Neutrophil (primary cell): ENCODE measurements around the gene HOXC10.

Experiments used
- H3K27ac ChIP-seq: fragments of 200-600 bp; sonication (generic); 2 replicates; pipeline ENCODE4 v1.5.1; 2016; ENCODE audit warnings: mild to moderate bottlenecking, moderate library complexity
- H3K27me3 ChIP-seq: fragments of 200-600 bp; sonication (generic); 2 replicates; pipeline ENCODE4 v1.6.0; 2016; ENCODE audit warnings: mild to moderate bottlenecking
- H3K36me3 ChIP-seq: fragments of 200-600 bp; sonication (generic); 2 replicates; pipeline ENCODE4 v1.5.1; 2017
- H3K4me1 ChIP-seq, 2 experiments: fragments of 200-600 bp in 1 of 2; sonication (generic) in 1 of 2; 1 replicate in 1 of 2; 2 replicates in 1 of 2; pipeline versions ENCODE4 v1.5.1 to v1.6.1; 2013 to 2016; ENCODE audit warnings: low read depth in 1 of 2, low read length in 1 of 2, mild to moderate bottlenecking in 1 of 2, moderate library complexity in 1 of 2; ENCODE audit not compliant: control insufficient read depth in 1 of 2, insufficient read depth in 1 of 2
- H3K4me3 ChIP-seq, 2 experiments: fragments of 200-600 bp in 1 of 2; sonication (generic) in 1 of 2; 1 replicate in 1 of 2; 2 replicates in 1 of 2; pipeline ENCODE4 v1.5.1; 2013 to 2016; ENCODE audit warnings: low read depth in 1 of 2, low read length in 1 of 2, mild to moderate bottlenecking in 1 of 2, moderate library complexity in 1 of 2
- H3K9me3 ChIP-seq: fragments of 200-600 bp; sonication (generic); 2 replicates; pipeline ENCODE4 v1.5.1; 2016
- CTCF ChIP-seq: fragments of 200-600 bp; sonication (generic); IDR thresholded peaks from 2 replicates; pipeline ENCODE4 v1.5.1; 2016; ENCODE audit warnings: antibody characterized with exemption

Gene HOXC10

GRCh38 chr12:54010053-54010971, 25.4 kb downstream of the HOXC10 start:
- Histone ChIP-seq H3K4me3 (no peak overlapping the region), H3K4me1 (peaks cover 21 to 29% of the 10 kb centered on the region in 2 experiments), H3K27me3 (peaks cover 100% of the 10 kb centered on the region), H3K27ac (no peak overlapping the region), H3K36me3 (no peaks in the 10 kb centered on the region), H3K9me3 (no peaks in the 10 kb centered on the region)
- TF ChIP-seq CTCF = no peak

- Histone ChIP-seq H3K4me1 (peaks cover 20 to 27% of the 10 kb centered on the region in 2 experiments), H3K27me3 (peaks cover 100% of the 10 kb centered on the region), H3K36me3 (no peaks in the 10 kb centered on the region), H3K9me3 (no peaks in the 10 kb centered on the region), H3K27ac (no peak overlapping the region), H3K4me3 (no peak overlapping the region)
- no peak for TF ChIP-seq CTCF
Measured at GRCh38 chr12:54010972-54011664, 26.2 kb downstream of the HOXC10 start.

DNA sequence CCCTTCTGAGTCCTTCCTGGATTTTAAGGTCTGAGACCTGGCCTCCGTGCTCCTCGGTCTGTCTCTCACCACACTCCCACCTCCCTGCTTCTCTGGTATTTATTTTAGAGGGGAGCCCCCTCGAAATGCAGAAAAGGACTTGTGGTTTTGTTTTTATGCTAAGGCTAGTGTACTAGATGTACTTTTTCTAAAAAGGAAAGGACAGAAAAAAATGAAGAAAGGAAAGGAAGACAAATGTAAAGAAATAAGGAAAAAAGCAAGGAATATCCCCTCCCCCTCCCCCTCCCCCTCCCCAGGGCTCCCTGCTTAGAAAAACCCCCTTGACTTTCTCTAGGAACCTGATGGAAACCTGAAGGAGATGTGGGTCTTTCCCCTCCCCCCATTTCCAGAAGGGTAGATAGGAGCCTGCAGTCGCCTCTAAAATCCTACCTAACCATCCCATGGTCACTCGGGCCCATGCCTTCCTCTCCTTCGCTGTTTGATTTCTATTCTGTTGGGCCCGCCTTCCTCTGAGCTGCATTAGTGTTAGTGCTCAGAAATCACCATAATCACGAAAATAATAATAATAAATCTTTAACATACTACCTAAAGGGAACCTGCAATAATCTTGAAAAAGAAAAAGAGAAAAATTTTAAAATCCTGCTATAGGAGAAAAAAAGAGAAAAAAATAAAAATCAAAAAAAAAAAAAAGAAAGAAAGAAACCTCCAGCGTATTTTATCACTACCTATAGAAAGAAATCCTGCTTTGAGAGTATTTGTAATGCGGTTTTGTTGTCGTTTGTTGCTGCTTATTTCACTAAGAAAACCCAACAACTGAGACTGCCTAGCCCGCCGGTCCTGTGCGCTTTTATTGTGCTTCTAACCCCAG, 27.0 kb downstream of the HOXC10 start:
- no peak for TF ChIP-seq CTCF
- H3K36me3 ChIP-seq = no peaks in the 10 kb centered on the region
- H3K27me3 ChIP-seq = peaks cover 100% of the 10 kb centered on the region
- H3K4me3 ChIP-seq = no peak overlapping the region
- H3K27ac ChIP-seq = no peak overlapping the region
- peaks cover 13 to 19% of the 10 kb centered on the region in 2 experiments for H3K4me1 ChIP-seq
- no peaks in the 10 kb centered on the region for H3K9me3 ChIP-seq

DNA sequence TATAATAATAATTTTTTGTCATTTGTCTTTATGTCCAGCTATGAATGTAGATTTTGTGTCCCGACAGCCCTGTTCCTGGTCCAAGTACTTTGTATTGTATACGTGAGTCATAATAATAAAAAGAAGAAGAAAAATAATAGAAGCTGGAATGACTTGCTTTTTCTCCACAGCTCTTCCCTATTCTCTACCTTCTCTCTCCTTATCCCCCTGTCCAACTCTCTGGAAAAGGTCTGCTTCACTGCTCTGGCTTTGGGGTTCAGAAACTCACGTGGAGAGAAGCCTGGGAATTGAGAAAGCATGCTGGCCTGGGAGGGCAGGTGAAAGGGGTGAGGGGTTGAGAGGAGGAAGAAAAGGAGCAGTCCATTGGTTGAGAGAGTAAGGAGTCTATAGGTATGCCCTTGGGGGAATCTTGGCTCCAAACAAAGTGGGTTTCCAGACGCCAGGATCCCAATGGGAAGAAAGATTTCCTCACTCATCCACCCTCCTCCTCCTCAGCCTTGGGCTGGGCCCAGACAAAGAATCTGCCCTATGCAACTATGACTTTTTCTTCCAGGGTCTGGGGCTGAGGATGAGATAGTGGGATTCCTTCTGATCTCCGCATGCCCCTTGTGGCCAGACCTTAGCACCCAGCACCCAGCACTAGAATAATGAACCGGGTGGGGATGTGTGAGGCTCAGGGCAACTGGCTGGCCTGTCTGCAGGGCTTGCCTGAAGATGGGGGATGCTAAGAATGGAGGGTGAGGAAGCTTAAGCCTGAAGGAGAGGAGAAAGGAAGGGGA, 27.9 kb downstream of the HOXC10 start:
- Histone ChIP-seq H3K4me3 (no peak overlapping the region), H3K27me3 (peaks cover 100% of the 10 kb centered on the region), H3K36me3 (no peaks in the 10 kb centered on the region), H3K9me3 (no peaks in the 10 kb centered on the region), H3K4me1 (peaks cover 6 to 16% of the 10 kb centered on the region in 2 experiments), H3K27ac (no peak overlapping the region)
- no peak for TF ChIP-seq CTCF
